Right cardiac atrium (tissue), 5 donors: Measurements from ENCODE around the gene ZNF365. TPM values are rescaled to one million over a fixed set of nuclear protein-coding genes. Genes with fewer than 3 reads are reported as not detected.

Source experiments
- ATAC-seq, 2 donors: fragments of 200-7000 bp; cut with Tn5 transposase; one replicate each; pipeline versions ENCODE4 v1.8.0 to v1.9.1; 2020; ENCODE audit warnings: moderate library complexity in 2 of 2, mild to moderate bottlenecking in 1 of 2
- DNase-seq, 3 donors: peaks; one replicate each; pipeline ENCODE4 v3.0.0-alpha.2; 2020
- H3K27ac ChIP-seq: one replicate; pipeline ENCODE4 v1.5.1; 2013; ENCODE audit warnings: mild to moderate bottlenecking, low read length, control low read depth, moderate library complexity
- H3K27me3 ChIP-seq: one replicate; pipeline ENCODE4 v1.6.1; 2013; ENCODE audit not compliant: control insufficient read depth, insufficient read depth
- H3K4me1 ChIP-seq: one replicate; pipeline ENCODE4 v1.6.1; 2013; ENCODE audit warnings: low read length; ENCODE audit not compliant: control insufficient read depth, insufficient read depth
- H3K4me3 ChIP-seq: one replicate; pipeline ENCODE4 v1.5.1; 2013; ENCODE audit warnings: low read length, control low read depth
- H3K9me3 ChIP-seq: one replicate; pipeline ENCODE4 v1.6.1; 2013; ENCODE audit warnings: low read length; ENCODE audit not compliant: control insufficient read depth
- WGBS: extraction: QIAGEN DNeasy Blood & Tissue Kit; methylation state at CpG from one replicate; pipeline ENCODE4 v1.1.7; 2013; 5-methylcytosine and 5-hydroxymethylcytosine counted together
- intact Hi-C, 4 donors: fragments of 100-400 bp; cut with DNase I; formaldehyde crosslinking; loops; one replicate each; pipeline versions ENCODE4 v1.11.0 to v1.14.0; 2022 to 2023
- long read RNA-seq, 4 donors: library from polyadenylated mRNA; unstranded; transcript quantifications; one replicate each; pipeline ENCODE4 v2.0.0, GENCODE V29; 2020 to 2021
- polyA plus RNA-seq: library from polyadenylated mRNA; stranded (reverse); fragments of 200-250 nt; gene quantifications from one replicate; pipeline ENCODE4 v1.2.3, GENCODE V29; 2013
- total RNA-seq, 4 donors: library from RNA; stranded (reverse); fragmentation: NEBNext Ultra II Directional; extraction: Animal tissue kit (Norgen Biotek cat#: 25700); gene quantifications; one replicate each; pipeline ENCODE4 v1.2.1, GENCODE V29; 2021
- donor health status: healthy with polysubstance abuse.
- donor health status: DM: no; HTN: yes; CAD: no.
- donor health status: DM: no; HTN: no; CAD: no.
- donor health status: DM: no; HTN: yes; CAD: no; lungs with severe emphysema.
- donor health status: DM: yes; HTN: yes; CAD: no.

The ZNF365 gene, protein sequence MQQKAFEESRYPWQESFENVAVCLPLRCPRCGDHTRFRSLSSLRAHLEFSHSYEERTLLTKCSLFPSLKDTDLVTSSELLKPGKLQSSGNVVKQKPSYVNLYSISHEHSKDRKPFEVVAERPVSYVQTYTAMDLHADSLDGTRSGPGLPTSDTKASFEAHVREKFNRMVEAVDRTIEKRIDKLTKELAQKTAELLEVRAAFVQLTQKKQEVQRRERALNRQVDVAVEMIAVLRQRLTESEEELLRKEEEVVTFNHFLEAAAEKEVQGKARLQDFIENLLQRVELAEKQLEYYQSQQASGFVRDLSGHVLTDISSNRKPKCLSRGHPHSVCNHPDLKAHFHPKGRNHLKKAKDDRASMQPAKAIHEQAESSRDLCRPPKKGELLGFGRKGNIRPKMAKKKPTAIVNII
- total RNA-seq (1 to 10 TPM; 1.7 to 4.1 (median 3.4) TPM), polyA plus RNA-seq (0.86 TPM)
- long read RNA-seq, donor 1, full-length matches to known transcripts, result 6 of 6 reads
- long read RNA-seq, donor 1, partial matches to known transcripts, result 0 of 6 reads
- long read RNA-seq, donor 1, other reads (novel, unspliced or antisense), result 0 of 6 reads
- long read RNA-seq, donor 2, full-length matches to known transcripts, result 3 of 4 reads
- long read RNA-seq, donor 2, partial matches to known transcripts, result 0 of 4 reads
- long read RNA-seq, donor 2, other reads (novel, unspliced or antisense), result 1 of 4 reads
- long read RNA-seq, donor 3, full-length matches to known transcripts, result 15 of 19 reads
- long read RNA-seq, donor 3, partial matches to known transcripts, result 2 of 19 reads
- long read RNA-seq, donor 3, other reads (novel, unspliced or antisense), result 2 of 19 reads
- long read RNA-seq, donor 4, full-length matches to known transcripts, result 4 of 5 reads
- long read RNA-seq, donor 4, partial matches to known transcripts, result 1 of 5 reads
- long read RNA-seq, donor 4, other reads (novel, unspliced or antisense), result 0 of 5 reads

DNA sequence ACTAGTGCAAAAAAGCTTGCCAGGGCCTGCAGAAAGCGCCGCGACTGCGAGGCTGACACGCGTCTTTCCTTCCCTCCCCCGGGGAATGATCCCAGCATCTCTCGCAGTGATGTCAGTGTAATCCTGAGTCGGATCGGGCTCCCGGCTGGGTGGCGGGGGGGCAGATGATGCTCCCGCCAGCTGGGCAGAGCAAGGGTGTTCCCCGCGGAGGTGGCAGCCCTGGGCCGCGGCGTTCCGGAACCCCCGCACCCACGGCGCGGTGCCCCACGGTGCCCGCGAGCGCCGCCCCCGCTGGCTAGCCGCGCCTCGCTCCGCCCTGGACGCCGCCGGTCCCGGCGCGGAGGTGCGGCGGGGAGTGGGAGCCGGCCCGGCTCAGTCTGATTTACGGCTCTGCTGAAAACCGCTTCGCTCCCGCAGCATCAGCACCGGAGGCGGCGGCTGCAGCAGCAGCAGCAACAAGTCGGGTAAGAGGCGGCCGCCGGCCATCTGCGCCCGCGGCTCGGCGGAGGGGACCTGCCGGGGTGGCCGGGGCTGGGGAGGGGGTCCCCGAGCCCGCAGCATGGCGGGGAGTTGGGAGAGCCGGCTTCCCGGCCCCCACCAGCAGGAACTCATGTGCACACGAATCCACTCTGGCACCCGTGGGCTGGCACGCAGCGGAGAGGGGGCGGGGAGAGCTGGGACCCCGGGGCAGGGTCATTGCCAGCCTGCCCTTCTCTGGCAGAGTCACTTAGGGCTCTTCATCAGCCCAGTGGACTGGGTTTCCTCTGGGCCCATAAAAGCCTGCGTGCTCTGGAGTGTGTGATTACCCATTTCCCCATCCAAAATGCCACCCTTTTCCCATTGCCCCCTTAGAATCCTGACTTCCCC, at the start of gene ZNF365:
ZNF365 (plus strand) TSS at position 375 of the 867 bp plus-strand sequence. CDS start 1,825 bp downstream, outside the sequence.
- Histone ChIP-seq H3K4me3 (peak within 1 kb of the TSS; percentile 76), H3K27me3 (no peaks in the 10 kb centered on the region), H3K4me1 (no peaks in the 10 kb centered on the region), H3K27ac (no peak within 1 kb of the TSS), H3K9me3 (no peaks in the 10 kb centered on the region)
- intact Hi-C loops, result no loop called here
- peak; percentile 90 to 92 for ATAC-seq
- DNase-seq, result peak; percentile 22 to 68 (median 67)
- WGBS, result 1% methylated on average over 73 of the region's 73 CpGs

DNA sequence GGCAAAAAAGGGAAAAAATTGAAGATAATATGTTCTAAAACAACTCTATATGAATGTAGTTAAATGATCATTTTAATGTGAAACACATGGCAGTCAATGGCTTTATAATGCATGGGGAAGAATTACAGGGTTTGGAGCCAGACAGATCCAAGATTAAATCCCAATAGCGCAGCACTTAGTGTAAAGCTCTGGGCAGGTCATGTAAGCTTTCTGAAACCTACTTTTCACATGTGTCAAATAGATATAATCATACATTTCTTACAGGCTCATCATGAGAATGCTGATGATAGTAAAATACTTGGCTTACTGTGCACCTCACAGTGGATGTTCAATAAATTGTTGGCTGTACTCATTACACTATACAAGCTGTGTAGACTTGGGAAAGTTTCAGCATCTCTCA, 48.0 kb upstream of the ZNF365 start:
- Histone ChIP-seq H3K27ac (no peak overlapping the region), H3K4me3 (no peak overlapping the region), H3K9me3 (no peaks in the 10 kb centered on the region), H3K27me3 (no peaks in the 10 kb centered on the region), H3K4me1 (no peaks in the 10 kb centered on the region)
- DNase-seq (no peak), ATAC-seq (no peak)
- intact Hi-C loops, result no loop called here
- 73% methylated on average over 1 of the region's 1 CpG for WGBS

DNA sequence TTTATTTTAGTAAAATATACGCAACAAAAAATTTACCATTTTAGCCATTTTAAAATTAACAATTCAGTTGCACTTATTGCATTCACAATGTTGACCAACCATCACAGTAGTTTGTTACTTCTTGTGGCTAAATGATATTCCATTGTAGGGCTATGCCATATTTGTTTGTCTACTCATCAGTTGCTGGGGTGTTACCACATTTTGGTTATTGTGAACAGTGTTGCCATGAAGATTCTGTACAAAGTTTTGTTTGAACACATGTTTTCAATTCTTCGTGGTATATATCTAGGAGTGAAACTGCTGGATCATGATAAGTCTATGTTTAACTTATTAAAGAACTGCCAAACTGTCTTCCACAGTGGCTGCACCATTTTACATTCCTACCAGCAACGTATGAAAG, 46.3 kb upstream of the ZNF365 start:
- Histone ChIP-seq H3K27ac (no peak overlapping the region), H3K27me3 (no peaks in the 10 kb centered on the region), H3K9me3 (no peaks in the 10 kb centered on the region), H3K4me3 (no peak overlapping the region), H3K4me1 (no peaks in the 10 kb centered on the region)
- WGBS, result 55% methylated on average over 3 of the region's 3 CpGs
- no peak for ATAC-seq
- no peak for DNase-seq
- intact Hi-C loops, result no loop called here

DNA sequence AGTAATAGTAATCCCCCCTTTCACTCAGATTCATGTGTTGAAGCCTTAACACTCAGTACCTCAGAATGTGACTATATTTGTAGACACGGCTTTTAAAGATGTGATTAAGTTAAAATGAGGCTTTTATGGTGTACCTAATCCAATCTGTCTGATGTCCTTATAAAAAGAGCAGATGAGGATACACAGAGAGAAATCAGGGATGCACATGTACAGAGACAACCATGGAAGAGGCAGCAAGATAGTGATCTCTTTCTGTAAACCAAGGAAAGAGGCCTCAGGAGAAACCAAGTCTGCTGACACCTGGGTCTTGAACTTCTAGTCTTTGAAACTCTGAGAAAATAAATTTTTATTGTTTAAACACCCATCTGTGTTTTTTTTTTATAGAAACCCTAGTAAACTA, 44.0 kb upstream of the ZNF365 start:
- H3K4me1 ChIP-seq, result no peaks in the 10 kb centered on the region
- WGBS, result 83% methylated on average over 1 of the region's 1 CpG
- H3K9me3 ChIP-seq, result no peaks in the 10 kb centered on the region
- H3K27ac ChIP-seq, result no peak overlapping the region
- H3K4me3 ChIP-seq, result no peak overlapping the region
- intact Hi-C loops, result no loop called here
- DNase-seq (no peak), ATAC-seq (no peak)
- H3K27me3 ChIP-seq, result no peaks in the 10 kb centered on the region

DNA sequence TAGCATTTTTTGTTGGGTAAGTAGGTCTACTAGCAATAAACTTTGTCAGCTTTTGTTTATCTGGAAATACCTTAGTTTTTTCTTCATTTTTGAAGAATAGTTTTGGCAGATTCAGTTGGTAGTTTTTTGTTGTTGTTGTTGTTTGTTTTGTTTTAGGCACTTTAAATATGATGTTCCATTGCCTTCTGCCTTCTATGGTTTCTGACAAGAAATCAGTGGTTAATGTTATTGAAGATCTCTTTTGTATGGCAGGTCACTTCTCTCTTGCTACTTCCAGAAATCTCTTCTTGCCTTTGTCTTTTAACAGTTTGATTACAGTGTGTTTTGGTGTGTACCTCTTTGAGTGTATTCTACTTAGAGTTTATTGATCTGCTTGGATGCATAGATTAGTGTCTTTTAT, 41.8 kb upstream of the ZNF365 start:
- DNase-seq (no peak), ATAC-seq (no peak)
- no peak overlapping the region for H3K4me3 ChIP-seq
- H3K4me1 ChIP-seq, result no peaks in the 10 kb centered on the region
- intact Hi-C loops, result no loop called here
- no peaks in the 10 kb centered on the region for H3K27me3 ChIP-seq
- H3K9me3 ChIP-seq, result no peaks in the 10 kb centered on the region
- H3K27ac ChIP-seq, result no peak overlapping the region

DNA sequence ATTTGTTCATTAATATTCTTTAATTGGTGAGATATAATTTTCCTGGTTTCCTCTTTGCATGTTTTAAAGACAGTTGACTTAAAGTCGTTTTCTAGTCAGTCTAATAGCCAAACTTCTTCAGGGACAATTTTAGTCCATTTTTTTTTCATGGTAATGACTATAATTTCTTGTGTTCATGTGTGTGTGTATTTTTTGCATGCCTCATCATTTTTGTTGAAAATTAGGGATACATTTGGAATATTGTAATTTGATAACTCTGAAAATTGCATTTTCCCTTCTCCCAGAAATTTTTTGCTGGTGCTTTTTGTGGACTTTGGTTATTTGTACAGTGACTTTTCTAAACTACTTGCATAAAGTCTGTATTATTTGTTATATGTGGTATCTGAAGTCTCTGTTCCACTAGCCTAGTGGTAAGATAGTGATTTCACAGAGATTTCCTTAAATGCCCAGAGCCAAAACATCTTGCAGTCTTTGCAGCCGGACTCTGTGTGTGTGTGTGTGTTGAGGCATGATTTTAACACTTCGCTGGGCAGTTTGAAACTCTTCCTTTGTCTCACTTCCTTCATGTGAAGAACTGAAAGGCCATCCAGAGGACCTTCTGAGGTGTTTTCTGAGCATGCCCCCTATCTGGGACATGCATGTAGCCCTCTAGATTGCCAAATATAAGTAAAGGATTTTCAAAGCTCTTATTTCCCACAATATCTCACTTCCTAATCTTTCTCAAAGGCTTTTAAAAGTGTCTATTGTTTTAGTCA, 40.9 kb upstream of the ZNF365 start:
- WGBS, result 55% methylated on average over 3 of the region's 3 CpGs
- H3K27ac ChIP-seq, result no peak overlapping the region
- DNase-seq, result no peak
- no peak for ATAC-seq
- H3K27me3 ChIP-seq, result no peaks in the 10 kb centered on the region
- H3K4me3 ChIP-seq, result no peak overlapping the region
- no peaks in the 10 kb centered on the region for H3K4me1 ChIP-seq
- no peaks in the 10 kb centered on the region for H3K9me3 ChIP-seq
- intact Hi-C loops, result no loop called here

DNA sequence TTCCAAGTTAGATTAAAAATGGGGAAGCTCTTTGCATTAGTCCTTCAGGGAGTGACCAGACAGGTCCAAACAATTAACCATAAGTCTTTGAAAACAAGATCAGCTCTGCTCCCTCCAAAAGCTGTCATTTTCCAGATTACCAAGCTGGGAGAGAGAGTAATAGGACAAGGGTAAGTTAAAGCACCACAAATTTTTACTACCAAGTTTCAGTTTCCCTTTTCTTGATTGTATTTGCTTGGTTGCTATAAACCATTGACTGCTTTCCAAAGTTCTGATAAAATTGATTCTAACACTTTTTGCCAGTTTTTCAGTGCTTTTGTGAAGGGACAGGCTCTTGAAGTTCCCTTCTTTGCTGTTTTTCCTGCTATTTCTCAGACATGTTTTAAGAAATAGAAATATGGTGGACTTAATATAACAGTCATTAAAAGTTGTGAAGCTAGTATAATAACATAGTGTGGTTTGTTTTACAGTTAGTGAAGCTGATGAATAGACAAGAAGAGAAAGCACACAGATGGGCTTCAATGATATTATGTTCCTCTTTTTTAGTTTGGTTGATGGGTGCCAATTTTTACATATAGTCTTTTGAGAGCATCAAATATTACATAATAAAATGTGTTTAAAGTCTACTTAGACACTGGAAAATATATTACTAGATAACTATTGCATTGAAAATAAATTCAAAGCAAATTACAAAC, 40.0 kb upstream of the ZNF365 start:
- Histone ChIP-seq H3K4me1 (no peaks in the 10 kb centered on the region), H3K27me3 (no peaks in the 10 kb centered on the region), H3K9me3 (no peaks in the 10 kb centered on the region), H3K4me3 (no peak overlapping the region), H3K27ac (no peak overlapping the region)
- intact Hi-C loops, result no loop called here
- DNase-seq (no peak), ATAC-seq (no peak)

DNA sequence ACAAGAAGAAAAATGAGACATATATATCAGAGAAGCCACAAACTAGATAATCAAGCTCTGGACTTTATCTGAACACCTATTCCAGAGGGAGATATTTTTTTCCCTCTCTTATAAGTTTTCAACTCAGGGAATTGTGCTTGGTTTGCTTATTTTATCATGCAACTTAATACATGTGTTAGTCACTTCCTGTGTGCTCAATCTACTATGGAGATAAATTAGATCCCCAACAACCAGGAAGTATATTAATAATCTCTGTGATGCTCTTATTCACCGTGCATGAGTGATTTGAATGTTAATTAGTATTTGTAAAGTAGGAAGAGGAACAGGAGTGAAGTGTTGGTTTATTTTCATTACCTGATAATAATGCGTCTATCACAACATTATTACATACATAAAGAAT, 38.8 kb upstream of the ZNF365 start:
- Histone ChIP-seq H3K27ac (no peak overlapping the region), H3K27me3 (no peaks in the 10 kb centered on the region), H3K4me3 (no peak overlapping the region), H3K9me3 (no peaks in the 10 kb centered on the region), H3K4me1 (no peaks in the 10 kb centered on the region)
- no peak for ATAC-seq
- no peak for DNase-seq
- intact Hi-C loops, result no loop called here
- WGBS, result 52% methylated on average over 2 of the region's 2 CpGs

DNA sequence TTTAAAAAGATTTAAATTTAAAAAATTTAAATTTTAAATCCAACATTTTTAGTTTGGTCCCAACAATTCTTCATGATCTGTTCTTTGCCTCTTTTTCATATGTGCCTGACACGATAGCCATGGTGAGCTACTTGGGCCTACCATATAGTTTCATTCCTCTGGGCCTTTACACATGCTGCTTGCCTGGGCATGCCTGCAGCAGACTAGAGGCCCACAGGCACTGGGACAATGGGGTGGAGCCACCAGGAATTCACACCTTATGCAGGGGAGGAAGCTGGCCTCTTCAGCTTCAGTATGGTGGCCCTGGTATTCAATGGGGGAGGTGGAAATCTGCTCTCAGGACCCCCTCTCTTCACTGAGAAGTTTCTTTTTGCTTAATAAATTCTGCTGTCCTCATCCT, 37.8 kb upstream of the ZNF365 start:
- DNase-seq (no peak), ATAC-seq (no peak)
- Histone ChIP-seq H3K9me3 (no peaks in the 10 kb centered on the region), H3K4me1 (no peaks in the 10 kb centered on the region), H3K27ac (no peak overlapping the region), H3K27me3 (no peaks in the 10 kb centered on the region), H3K4me3 (no peak overlapping the region)
- intact Hi-C loops, result no loop called here
- WGBS, result 97% methylated on average over 1 of the region's 1 CpG

DNA sequence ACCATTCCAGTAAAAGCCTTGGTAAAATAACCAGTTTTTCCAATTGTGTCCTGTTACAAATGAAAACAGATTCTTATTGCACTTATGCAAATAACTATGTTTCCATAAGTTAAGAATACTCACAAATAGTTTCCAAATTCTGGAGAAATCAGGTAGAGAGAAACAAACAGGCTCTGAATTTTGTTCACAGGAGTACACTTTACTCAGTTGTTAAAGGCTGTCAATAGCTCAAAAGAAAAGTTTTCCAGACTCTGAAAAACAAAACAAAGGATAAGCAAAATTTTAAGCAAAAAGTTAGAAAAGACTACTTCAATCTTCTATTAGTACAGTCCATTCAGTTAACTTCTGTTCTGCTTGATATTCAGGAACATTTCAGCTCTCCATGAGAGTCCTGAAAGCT, 32.8 kb upstream of the ZNF365 start:
- DNase-seq (no peak), ATAC-seq (no peak)
- Histone ChIP-seq H3K27me3 (no peaks in the 10 kb centered on the region), H3K9me3 (peaks cover 1% of the 10 kb centered on the region), H3K4me1 (no peaks in the 10 kb centered on the region), H3K27ac (no peak overlapping the region), H3K4me3 (no peak overlapping the region)
- intact Hi-C loops, result no loop called here
